NB4 (cell line): Measurements from ENCODE around the gene RABEP2.
"Not testable (repeated sequence)": the region's sequence is repeated elsewhere in the genome, so short reads cannot be mapped to it uniquely, and the experiment has no call there.

Experiments used
- POLR2A ChIP-seq: IDR thresholded peaks from 2 replicates; pipeline ENCODE4 v1.6.1; 2011; ENCODE audit warnings: mild to moderate bottlenecking; ENCODE audit not compliant: insufficient read length; ENCODE audit errors: extremely low read depth
- TF ChIP-seq, protein P1 (sequence below): IDR thresholded peaks from one replicate; pipeline ENCODE4 v1.5.1; 2012; ENCODE audit warnings: low read depth, low read length

DNA sequence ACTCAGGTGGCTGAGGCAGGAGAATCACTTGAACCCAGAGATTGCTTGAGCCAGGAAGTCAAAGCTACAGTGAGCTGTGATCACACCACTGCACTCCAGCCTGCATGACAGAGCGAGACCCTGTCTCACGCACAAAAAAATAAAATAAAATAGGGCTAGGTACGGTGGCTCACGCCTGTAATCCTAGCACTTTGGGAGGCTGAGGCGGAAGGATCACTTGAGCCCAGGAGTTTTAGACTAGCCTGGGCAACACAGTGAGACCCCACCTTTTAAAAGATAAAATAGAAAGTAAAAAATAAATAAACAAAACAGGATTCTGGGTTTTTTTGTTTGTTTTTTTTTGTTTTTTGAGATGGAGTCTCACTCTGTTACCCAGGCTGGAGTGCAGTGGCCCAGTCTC is 34.7 kb downstream of the RABEP2 start:
- TF ChIP-seq, protein P1, sequence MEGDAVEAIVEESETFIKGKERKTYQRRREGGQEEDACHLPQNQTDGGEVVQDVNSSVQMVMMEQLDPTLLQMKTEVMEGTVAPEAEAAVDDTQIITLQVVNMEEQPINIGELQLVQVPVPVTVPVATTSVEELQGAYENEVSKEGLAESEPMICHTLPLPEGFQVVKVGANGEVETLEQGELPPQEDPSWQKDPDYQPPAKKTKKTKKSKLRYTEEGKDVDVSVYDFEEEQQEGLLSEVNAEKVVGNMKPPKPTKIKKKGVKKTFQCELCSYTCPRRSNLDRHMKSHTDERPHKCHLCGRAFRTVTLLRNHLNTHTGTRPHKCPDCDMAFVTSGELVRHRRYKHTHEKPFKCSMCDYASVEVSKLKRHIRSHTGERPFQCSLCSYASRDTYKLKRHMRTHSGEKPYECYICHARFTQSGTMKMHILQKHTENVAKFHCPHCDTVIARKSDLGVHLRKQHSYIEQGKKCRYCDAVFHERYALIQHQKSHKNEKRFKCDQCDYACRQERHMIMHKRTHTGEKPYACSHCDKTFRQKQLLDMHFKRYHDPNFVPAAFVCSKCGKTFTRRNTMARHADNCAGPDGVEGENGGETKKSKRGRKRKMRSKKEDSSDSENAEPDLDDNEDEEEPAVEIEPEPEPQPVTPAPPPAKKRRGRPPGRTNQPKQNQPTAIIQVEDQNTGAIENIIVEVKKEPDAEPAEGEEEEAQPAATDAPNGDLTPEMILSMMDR = not testable (repeated sequence)
- TF ChIP-seq POLR2A = not testable (repeated sequence)
